Glomerular visceral epithelial cell (primary cell): Measurements from ENCODE around the gene TXLNB.

Experiments used
- DNase-seq: peaks from one replicate; pipeline ENCODE4 v3.0.0-alpha.2; 2016; ENCODE audit errors: extremely low spot score

Gene TXLNB

DNA sequence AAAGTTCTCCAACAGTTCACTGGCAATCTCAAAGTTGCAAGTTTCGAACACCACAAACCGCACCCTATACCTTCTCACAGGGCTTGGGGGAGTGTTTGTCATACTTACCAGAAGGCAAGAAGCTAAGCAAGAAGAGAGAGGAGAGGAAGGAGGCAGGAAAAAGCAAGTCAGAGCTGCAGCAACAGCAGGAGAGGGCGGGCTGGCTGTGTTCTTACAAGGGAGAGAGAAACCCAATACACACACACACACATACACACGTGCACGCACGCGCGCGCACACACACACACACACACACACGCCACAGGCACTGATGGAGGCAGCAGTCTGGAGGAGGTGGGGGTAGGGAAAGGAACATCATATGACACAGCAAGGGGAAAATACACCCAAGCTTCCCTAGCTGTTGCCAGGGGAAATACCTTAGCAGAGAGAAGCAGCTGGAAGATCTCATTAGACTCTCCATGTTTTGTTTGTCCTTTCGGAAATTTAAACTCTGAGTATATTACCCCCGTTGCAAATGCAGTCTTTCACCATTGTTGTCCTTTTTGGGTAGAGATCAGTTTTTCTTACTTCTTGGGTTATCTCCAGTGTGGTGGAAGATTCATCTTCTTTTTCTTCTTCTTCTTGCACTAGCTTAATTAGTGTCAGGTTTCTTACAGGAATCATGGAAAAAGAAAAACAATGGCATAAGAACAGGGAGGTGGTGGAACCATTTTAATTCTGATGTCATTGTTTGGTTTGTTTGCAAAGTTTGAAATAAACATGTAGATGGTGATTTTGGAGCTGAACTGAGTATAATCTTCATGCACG lies at the start of gene TXLNB:
Gene TXLNB (minus strand): TSS at position 186 of the 807 bp plus-strand sequence. CDS start 3,099 bp downstream, outside the sequence.
- DNase-seq, result peak; percentile 65

DNA sequence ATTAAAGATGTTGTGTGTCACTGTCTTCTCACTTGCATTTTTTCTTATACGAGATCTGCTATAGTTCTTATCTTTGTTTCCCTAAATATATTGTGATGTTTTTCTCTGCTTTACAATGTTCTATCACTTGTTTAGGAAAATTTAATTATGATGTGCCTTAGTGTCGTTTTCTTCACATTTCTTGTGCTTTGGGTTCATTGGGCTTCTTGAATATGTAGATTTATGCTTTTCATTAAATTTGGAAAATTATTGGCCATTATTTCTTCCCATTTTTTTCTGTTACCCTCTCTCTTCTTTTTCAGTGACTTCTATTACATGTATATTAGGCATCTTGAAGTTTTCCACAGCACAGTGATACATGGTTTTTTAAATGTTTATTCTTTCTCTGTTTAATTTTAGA lies 49.3 kb upstream of the TXLNB start:
- no peak for DNase-seq

- no peak for DNase-seq
Measured at GRCh38 chr6:139338795-139339194, 47.0 kb upstream of the TXLNB start.

GRCh38 chr6:139337830-139338229 lies 46.0 kb upstream of the TXLNB start:
- DNase-seq, result no peak

- DNase-seq, result no peak
Measured at GRCh38 chr6:139337001-139337400, 45.2 kb upstream of the TXLNB start.

DNA sequence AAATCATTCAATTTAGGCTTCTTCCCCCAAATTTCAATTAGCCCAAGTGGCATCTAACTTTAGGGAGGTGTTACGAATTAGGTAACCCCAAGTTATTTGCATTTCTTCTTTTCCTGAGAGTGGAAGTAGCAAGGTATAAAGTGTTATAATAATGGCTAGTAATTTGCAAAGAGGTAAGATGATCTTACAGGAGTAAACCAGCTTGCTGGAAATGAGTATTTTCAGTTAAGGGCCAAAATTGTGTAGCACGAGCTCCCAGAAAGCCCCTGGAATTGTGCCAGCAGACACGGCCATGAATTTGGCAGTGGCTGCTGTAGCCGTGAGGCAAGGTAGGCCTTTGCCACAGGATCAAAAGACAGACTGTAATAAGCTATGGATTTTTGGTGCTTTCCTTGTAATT lies 44.7 kb upstream of the TXLNB start:
- no peak for DNase-seq

DNA sequence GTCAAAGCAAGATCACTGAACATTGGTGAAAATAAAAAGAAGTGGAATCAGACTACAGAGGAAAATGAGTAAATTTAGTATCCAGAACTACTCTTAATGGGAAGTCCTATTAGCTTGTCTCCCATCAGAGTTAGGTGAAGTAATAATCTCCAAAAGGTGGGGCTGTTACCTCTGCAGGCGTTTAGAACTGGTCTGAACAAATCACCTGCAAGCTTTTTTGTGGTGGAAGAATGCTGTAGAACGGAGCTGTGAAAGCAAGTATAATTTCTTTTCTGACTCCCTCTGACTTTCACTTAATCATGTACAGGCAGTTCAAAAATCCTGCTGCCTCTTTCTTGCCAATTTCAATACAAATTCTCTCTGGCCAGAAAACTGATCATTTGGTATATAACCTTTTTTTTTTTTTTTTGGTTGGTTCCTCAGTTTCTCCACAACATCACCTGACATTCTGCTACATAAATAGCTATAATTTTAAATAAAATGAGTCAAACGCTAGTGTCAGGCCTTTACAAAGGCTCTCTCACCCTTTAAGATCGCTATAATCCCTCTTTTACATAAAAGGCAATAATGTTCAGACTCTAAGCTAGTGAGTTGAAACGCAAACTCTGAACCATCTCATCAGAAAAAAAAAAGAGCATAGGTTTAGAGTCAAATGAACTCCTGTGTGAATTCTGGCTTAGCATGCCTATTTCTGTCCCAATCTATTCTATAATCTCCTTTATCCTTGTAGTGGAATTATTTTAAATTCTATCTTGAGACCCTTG lies 43.8 kb upstream of the TXLNB start:
- no peak for DNase-seq

DNA sequence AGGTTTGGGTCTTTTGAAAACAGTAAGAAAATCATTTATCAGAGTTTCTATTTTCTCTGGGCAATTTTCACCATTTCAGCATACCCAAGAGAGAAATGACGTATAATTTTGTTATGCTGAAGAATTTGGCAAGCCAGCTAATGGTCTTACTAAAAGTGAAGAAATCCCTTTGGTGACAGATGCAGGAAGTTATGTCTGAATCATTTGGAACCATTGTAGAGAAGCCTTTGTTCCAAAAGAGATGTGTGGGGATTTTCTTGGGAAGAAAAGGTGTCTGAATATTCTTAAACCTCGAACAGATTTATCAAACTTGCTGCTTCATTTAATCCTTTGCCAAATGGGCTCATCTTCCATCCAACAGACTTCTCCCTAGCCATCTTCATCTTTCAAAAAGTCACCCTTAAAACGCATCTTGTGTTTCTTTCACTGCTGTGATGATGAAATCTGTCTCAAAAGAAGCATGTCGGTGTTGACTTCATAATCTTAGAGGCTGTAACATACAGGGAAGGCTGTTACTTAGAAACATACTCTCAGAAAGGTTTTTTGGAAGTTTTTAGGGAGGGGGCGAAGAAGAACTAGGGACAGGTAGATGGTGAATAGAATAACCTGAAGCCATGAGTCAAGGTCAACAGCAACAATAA lies 43.1 kb upstream of the TXLNB start:
- peak; percentile 7 for DNase-seq

DNA sequence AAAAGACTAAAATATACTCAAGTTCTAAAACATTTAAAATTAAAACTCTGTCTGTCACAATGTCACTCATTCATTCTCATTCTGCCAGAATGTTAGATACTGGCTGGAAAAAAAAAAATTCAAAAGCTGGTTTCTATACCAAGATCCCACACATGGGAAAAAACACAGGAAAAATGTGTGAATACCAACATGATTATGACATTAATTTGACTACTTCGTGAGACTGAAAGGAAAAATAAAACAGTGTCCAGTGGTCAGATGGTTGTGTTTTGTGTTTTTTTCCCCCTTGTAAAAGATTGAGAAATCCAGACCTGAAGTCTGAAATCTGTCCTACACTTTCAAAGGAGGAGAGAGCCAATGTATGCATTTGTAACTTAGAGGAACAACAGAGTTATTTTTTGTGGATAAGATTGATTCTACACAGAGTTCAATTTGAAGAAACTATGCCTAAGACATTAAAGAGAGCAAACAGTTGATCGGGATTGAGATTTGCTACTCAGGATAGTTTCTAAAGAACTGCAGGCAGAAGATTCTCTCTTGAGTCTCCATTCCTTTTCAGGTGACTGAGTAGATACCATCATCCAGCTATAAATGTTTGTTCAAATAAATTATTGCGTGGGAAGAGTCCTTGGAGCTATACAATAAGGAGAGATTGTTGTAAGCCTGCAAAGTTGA lies 39.2 kb upstream of the TXLNB start:
- DNase-seq, result no peak

GRCh38 chr6:139330306-139330705 lies 38.5 kb upstream of the TXLNB start:
- no peak for DNase-seq

- no peak for DNase-seq
Measured at GRCh38 chr6:139329224-139329623, 37.4 kb upstream of the TXLNB start.

DNA sequence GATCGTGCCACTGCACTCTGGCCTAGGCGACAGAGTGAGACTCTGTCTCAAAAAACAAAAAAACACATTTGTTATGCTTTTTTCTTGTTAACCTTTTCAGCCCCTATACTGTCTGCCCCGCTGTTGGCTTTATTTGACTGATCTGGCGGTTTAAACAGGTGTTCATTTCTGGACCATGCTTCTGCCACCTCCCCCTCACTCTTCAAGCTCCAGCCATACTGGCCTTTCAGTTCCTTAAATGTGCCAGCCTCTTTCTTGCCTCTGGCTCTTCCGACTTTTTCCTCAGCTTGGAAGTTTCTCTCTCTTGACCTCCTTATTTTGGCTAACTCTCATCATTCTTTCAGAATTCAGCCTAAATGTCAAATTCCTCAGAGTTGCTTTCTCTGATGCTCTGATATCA lies 35.2 kb upstream of the TXLNB start:
- DNase-seq, result no peak

GRCh38 chr6:139325686-139326085 lies 33.9 kb upstream of the TXLNB start:
- DNase-seq, result no peak

GRCh38 chr6:139325125-139325524 lies 33.3 kb upstream of the TXLNB start:
- no peak for DNase-seq

DNA sequence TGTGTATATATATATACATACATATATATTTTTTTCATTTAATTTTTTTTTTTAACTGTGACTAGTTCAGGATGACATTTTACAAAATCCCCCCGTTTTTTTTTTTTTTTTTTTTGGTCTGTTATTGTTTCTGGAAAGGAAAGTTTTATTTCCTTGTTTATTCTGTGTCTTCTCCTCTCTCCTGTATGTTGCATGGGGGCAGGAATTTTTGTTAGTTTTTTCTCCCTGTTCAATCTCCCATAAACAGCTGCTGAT lies 32.4 kb upstream of the TXLNB start:
- DNase-seq, result no peak

DNA sequence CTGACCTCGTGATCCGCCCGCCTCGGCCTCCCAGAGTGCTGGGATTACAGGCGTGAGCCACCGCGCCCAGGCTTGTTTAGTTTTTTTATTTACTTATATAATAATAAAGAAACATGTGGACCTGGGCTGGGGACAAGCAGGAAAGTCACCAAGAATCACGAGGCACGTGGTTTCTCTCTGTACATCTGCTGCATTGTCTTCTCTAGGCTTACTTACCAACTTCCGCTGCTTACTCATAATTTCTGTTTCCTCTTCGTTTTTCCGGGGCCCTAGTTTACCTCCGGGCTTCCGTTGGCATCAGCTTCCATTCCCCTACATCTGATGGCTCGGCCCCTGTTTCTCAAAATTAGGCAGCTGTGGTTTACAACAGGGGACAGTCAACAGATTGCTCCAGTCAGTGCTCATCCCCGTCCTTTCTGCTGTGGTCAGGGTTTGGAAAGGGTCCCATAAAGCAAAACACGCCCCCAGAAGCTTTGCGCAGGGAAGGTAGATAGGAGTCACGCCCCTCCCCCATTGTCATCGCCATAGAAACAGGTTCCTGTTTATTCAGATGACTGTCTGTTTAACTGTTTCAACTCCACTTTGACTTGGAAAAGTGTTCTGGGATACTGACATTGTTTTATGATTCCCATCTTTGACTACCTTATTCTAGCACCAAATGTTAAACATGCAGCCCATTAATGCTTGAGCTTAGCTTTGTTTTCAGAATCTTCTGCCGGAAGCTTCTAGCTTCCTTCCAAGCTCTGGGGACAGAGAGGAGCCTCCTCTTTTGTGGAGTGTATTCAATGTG lies 31.9 kb upstream of the TXLNB start:
- peak; percentile 36 for DNase-seq

DNA sequence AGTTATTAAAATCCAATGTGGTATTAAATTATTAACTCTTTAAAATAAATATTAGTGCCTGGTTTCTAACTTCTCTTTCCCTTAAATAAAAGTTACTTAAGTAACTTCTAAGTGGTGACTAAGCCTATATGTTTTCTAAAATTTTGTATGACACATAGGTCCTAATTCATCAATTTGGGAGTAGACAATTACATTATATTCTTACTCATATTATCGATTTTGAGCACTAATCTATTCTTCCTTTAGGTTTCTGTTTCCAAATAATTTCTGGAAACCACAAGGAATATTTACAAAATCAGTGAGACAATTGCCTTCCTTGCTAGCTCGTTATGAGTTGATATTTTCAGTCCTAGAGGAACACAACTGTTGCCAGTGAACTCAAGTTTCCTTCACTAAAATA lies 28.3 kb upstream of the TXLNB start:
- no peak for DNase-seq

GRCh38 chr6:139316622-139317317 lies 25.0 kb upstream of the TXLNB start:
- DNase-seq, result no peak

- no peak for DNase-seq
Measured at GRCh38 chr6:139313784-139314545, 22.2 kb upstream of the TXLNB start.

GRCh38 chr6:139313229-139313628 lies 21.4 kb upstream of the TXLNB start:
- no peak for DNase-seq
